AG04450 (cell line): Measurements from ENCODE around the gene CDC42BPB. TPM values are rescaled to one million over a fixed set of nuclear protein-coding genes. Genes with fewer than 3 reads are reported as not detected.

ENCODE experiments used
- CTCF ChIA-PET: fragments of 300-600, 350-600 bp; formaldehyde crosslinking; extraction: SDS; loops from one replicate; lab custom pipeline; 2022; ENCODE audit warnings: antibody characterized with exemption, inconsistent platforms; lab: Charles Lee
- POLR2A ChIA-PET: fragments of 350-600 bp; formaldehyde crosslinking; extraction: SDS; loops from one replicate; lab custom pipeline; 2021; ENCODE audit warnings: antibody characterized with exemption, inconsistent platforms; lab: Yijun Ruan, JAX
- DNase-seq: peaks from one replicate; pipeline ENCODE4 v3.0.0-alpha.2; 2011; ENCODE audit warnings: low read depth, low spot score
- H3K27ac ChIP-seq: one replicate; pipeline ENCODE4 v1.5.1; 2012; ENCODE audit warnings: low read depth, low read length, control low read depth
- H3K27me3 ChIP-seq: one replicate; pipeline ENCODE4 v1.6.0; 2012; ENCODE audit warnings: low read length; ENCODE audit not compliant: control insufficient read depth, insufficient read depth
- H3K4me3 ChIP-seq: 2 replicates; pipeline ENCODE4 v1.5.1; 2011; ENCODE audit warnings: mild to moderate bottlenecking, low read depth, low read length, control low read depth
- H3K9me3 ChIP-seq: 2 replicates; pipeline ENCODE4 v1.5.1; 2012; ENCODE audit warnings: low read length; ENCODE audit not compliant: control insufficient read depth, insufficient read depth
- polyA plus RNA-seq: library from polyadenylated mRNA; depleted of rRNA; stranded (reverse); fragments of >200 nt; gene quantifications from 2 replicates; pipeline ENCODE4 v1.2.3, GENCODE V29; 2011
- TF ChIP-seq, protein P1 (sequence below): IDR thresholded peaks from 2 replicates; pipeline ENCODE4 v1.5.1; 2011; ENCODE audit warnings: low read depth, low read length, control low read depth, inconsistent platforms

CDC42BPB gene
- polyA plus RNA-seq, 1 experiment = 57.0 TPM

DNA sequence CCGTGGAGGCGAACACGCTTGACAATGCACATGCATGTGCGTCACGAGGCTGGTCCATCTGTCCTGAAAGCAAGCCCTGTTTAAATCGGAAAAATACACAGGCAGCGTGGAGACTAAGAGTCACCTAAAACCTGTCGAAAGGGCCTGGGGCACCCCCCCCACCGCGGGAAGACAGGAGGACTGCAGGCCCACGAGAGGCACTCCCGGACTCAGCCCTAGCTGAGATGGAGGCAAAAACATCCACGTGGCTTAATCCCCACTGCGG, 54.1 kb downstream of the CDC42BPB start:
- Histone ChIP-seq H3K27me3 (no peaks in the 10 kb centered on the region), H3K4me3 (no peak overlapping the region), H3K27ac (no peak overlapping the region), H3K9me3 (peaks cover 5% of the 10 kb centered on the region; the same call in 1 of the 2 replicates)
- TF ChIP-seq, protein P1, sequence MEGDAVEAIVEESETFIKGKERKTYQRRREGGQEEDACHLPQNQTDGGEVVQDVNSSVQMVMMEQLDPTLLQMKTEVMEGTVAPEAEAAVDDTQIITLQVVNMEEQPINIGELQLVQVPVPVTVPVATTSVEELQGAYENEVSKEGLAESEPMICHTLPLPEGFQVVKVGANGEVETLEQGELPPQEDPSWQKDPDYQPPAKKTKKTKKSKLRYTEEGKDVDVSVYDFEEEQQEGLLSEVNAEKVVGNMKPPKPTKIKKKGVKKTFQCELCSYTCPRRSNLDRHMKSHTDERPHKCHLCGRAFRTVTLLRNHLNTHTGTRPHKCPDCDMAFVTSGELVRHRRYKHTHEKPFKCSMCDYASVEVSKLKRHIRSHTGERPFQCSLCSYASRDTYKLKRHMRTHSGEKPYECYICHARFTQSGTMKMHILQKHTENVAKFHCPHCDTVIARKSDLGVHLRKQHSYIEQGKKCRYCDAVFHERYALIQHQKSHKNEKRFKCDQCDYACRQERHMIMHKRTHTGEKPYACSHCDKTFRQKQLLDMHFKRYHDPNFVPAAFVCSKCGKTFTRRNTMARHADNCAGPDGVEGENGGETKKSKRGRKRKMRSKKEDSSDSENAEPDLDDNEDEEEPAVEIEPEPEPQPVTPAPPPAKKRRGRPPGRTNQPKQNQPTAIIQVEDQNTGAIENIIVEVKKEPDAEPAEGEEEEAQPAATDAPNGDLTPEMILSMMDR = no peak
- no peak for DNase-seq
- ChIA-PET CTCF (no interaction called here), POLR2A (no interaction called here)

DNA sequence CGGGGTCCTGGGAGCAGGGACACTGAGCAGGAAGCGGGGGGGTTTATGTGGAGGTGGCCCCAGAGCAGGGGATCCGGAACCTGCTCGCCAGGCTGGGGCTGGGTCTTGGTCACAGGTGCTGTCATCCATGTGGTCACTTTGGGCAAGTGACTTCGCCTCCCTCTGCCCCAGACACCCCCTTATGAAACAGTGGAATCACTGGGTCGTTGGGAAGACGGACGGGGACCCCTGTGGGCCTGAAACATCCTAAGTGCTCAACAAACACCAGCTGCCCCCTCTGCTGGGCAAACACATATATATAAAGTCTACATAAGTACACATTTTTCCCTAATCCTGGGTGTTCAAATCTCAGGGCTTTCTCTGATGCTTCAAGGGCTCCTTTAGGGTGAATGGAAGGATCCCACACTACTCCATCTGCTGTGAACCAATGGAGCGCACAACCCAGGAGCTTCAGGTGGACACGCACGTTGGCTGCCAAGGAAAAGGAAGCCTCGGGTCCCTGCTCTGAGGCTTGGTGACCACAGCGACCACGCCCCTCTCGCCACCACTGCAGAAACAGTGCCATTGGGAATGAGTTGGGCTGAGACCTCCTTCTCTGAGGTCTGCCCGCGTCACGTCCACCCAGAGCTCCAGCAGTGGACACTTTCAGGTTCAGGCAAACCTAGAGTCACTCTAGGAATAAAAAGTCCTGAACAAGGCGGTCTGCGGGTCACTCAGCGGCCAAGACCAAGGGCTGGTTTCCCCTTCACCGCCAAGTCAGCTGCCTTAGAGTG, 54.6 kb downstream of the CDC42BPB start:
- CTCF ChIA-PET = no interaction called here

DNA sequence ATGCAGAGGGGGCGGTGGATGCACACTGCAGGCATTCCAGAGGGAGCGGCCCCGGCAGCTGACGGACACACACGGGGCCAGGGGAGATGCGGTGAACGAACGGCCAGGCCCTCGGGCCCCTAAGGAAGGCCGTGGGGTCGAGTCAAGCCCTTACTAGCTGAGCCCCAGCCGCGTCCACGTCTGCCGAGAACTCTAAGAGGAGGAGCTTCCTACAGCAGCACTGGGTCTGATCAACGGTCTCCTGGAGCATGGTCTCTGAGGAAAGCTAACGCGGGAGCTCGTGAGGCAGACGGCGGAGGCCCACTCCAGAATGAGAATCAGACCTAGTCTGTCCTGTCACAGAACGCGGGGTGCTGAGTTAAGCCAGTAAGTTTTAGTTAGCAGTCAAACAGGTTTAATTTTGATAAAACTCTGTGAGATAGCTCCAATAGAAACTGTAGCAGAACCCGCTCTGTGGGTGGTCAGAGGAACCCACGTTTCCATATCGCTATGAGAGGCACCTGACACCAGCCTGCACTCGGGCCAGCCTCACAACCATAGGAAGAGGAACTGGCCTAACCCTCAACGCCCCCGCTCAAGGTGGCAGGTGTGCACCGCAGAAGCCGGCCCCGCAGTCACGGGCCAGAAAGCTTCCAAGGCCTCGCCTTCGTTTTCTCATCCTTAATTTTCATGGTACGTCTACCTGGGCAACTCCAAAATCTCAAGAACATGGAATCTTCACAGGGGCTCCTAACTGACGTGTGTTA, 55.5 kb downstream of the CDC42BPB start:
- ChIA-PET POLR2A (no interaction called here), CTCF (no interaction called here)
- Histone ChIP-seq H3K9me3 (no peaks in the 10 kb centered on the region; the same call in 1 of the 2 replicates), H3K4me3 (no peak overlapping the region), H3K27me3 (no peaks in the 10 kb centered on the region), H3K27ac (no peak overlapping the region)
- DNase-seq = no peak
- TF ChIP-seq, protein P1 = no peak

More for the DNA sequence above, 54.6 kb downstream of the CDC42BPB start:
- no peaks in the 10 kb centered on the region for H3K27me3 ChIP-seq
- peaks cover 5% of the 10 kb centered on the region; the same call in 1 of the 2 replicates for H3K9me3 ChIP-seq
- POLR2A ChIA-PET = no interaction called here
- TF ChIP-seq, protein P1 = no peak
- H3K27ac ChIP-seq = no peak overlapping the region
- no peak overlapping the region for H3K4me3 ChIP-seq
- DNase-seq = no peak

DNA sequence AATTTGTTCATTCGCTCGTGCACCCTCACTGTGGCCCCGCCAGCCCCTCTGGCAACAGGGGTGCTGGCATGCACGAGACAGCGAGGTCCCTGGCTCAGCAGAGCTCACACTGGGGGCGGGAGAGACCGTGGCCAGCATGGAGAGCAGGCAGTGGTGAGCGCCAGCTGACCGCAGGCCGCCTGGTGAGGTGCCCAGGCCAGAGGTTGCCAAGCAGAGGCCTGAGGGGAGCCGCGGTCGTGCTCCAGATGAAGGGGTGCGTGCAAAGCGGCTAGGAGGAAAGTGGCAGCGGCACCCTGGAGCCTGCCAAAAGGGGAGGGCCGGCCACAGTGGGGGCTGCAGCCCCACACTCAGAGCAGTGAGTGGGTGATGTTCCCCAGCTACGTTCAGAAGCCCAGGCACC, 56.1 kb downstream of the CDC42BPB start:
- ChIA-PET CTCF (no interaction called here), POLR2A (no interaction called here)
- TF ChIP-seq, protein P1 = no peak
- no peaks in the 10 kb centered on the region; the same call in 1 of the 2 replicates for H3K9me3 ChIP-seq
- H3K27ac ChIP-seq = no peak overlapping the region
- H3K4me3 ChIP-seq = no peak overlapping the region
- DNase-seq = no peak
- H3K27me3 ChIP-seq = no peaks in the 10 kb centered on the region

DNA sequence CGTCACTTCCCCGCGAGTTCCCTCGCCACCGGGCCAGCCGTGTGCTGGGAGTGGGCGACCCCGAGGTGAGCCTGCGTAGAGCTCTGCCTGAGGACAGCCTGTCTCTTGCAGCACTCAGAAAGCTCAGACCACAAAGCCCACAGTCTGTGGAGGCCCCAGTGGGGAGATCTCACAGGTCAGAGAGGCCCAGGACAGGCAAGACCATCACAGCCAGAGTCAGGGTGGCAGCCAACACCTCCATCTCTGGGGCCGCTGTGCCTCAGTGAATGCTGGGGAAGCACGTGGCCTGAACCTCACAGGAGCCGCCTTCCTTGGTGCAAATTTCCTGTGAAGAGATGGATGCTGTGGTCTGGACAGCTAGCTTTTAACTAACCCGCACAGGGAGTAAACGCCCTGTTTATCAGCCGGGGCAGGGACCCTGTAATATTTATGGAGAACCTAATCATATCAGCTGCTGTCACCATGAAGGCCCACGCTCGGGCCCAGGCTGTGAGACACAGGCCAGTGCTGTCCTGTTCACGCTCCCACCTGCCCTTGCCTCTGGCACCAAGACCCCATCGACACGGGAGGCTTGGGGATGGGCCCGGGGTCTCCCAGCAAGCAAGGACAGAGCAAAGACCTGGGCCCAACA, 56.9 kb downstream of the CDC42BPB start:
- TF ChIP-seq, protein P1 = no peak
- POLR2A ChIA-PET = no interaction called here
- no peak for DNase-seq

More for the DNA sequence above, 56.9 kb downstream of the CDC42BPB start:
- CTCF ChIA-PET = no interaction called here
- Histone ChIP-seq H3K27ac (no peak overlapping the region), H3K4me3 (no peak overlapping the region), H3K9me3 (no peaks in the 10 kb centered on the region; the same call in 1 of the 2 replicates), H3K27me3 (no peaks in the 10 kb centered on the region)
